Keratinocyte (primary cell): ENCODE data around the gene FSTL1. TPM values are rescaled to one million over a fixed set of nuclear protein-coding genes. Genes with fewer than 3 reads are reported as not detected.

ENCODE experiments used
- DNase-seq: peaks from one replicate; pipeline ENCODE4 v3.0.0-alpha.2; 2011; ENCODE audit warnings: low read depth, missing footprints, low spot score
- FAIRE-seq: peaks from 2 replicates; lab custom pipeline; 2011; peaks lifted over from hg19 to GRCh38; lab: Jason Lieb, UNC
- H2AFZ ChIP-seq: 2 replicates; pipeline ENCODE4 v1.6.0; 2012; ENCODE audit warnings: low read length, control low read depth, inconsistent platforms; ENCODE audit not compliant: control insufficient read depth
- H3K27ac ChIP-seq: 2 replicates; pipeline ENCODE4 v1.5.1; 2011; ENCODE audit warnings: low read length; ENCODE audit not compliant: control insufficient read depth, insufficient read depth
- H3K27me3 ChIP-seq: 3 replicates; pipeline ENCODE4 v1.6.0; 2011; ENCODE audit warnings: low read length; ENCODE audit not compliant: control insufficient read depth, insufficient read depth; ENCODE audit errors: extremely low read depth
- H3K36me3 ChIP-seq, 2 experiments: 2 replicates in 1 of 2; 3 replicates in 1 of 2; pipeline ENCODE4 v1.5.1; 2011; ENCODE audit warnings: low read length in 2 of 2, mild to moderate bottlenecking in 1 of 2; ENCODE audit not compliant: control insufficient read depth in 2 of 2, insufficient read depth in 2 of 2; ENCODE audit errors: extremely low read depth in 1 of 2
- H3K4me1 ChIP-seq: 3 replicates; pipeline ENCODE4 v1.5.1; 2011; ENCODE audit warnings: low read length; ENCODE audit not compliant: control insufficient read depth, insufficient read depth; ENCODE audit errors: extremely low read depth
- H3K4me2 ChIP-seq: 3 replicates; pipeline ENCODE4 v1.6.0; 2011; ENCODE audit warnings: low read depth, low read length; ENCODE audit not compliant: control insufficient read depth, insufficient read depth; ENCODE audit errors: extremely low read depth
- H3K4me3 ChIP-seq, 3 experiments: fragments of 200-600 bp in 1 of 3; sonication (generic) in 1 of 3; 2 replicates in 2 of 3; 3 replicates in 1 of 3; pipeline ENCODE4 v1.5.1; 2011 to 2016; ENCODE audit warnings: low read length in 3 of 3, mild to moderate bottlenecking in 3 of 3, control low read depth in 2 of 3, inconsistent platforms in 1 of 3, low read depth in 1 of 3, mixed read lengths in 1 of 3, mixed run types in 1 of 3, moderate library complexity in 1 of 3; ENCODE audit not compliant: control insufficient read depth in 2 of 3, insufficient read depth in 2 of 3; ENCODE audit errors: extremely low read depth in 1 of 3
- H3K79me2 ChIP-seq: 2 replicates; pipeline ENCODE4 v1.6.0; 2012; ENCODE audit warnings: low read length; ENCODE audit not compliant: control insufficient read depth, insufficient read depth
- H3K9ac ChIP-seq: 3 replicates; pipeline ENCODE4 v1.6.0; 2011; ENCODE audit warnings: low read length; ENCODE audit not compliant: control insufficient read depth, insufficient read depth; ENCODE audit errors: extremely low read depth
- H3K9me1 ChIP-seq: 3 replicates; pipeline ENCODE4 v1.6.0; 2011; ENCODE audit warnings: low read length; ENCODE audit not compliant: control insufficient read depth, insufficient read depth; ENCODE audit errors: extremely low read depth
- H3K9me3 ChIP-seq: 2 replicates; pipeline ENCODE4 v1.5.1; 2012; ENCODE audit warnings: low read depth, low read length; ENCODE audit not compliant: control insufficient read depth
- H4K20me1 ChIP-seq: 3 replicates; pipeline ENCODE4 v1.6.0; 2011; ENCODE audit warnings: low read length; ENCODE audit not compliant: control insufficient read depth, insufficient read depth; ENCODE audit errors: extremely low read depth
- CTCF ChIP-seq, 3 experiments: IDR thresholded peaks in 1 of 3; conservative IDR thresholded peaks in 1 of 3; optimal IDR thresholded peaks in 1 of 3; 2 replicates in 2 of 3; 3 replicates in 1 of 3; pipeline versions ENCODE3 to v1.5.1; 2011; ENCODE audit warnings: low read length in 3 of 3, mild to moderate bottlenecking in 3 of 3, moderate library complexity in 2 of 3, control low read depth in 1 of 3, inconsistent platforms in 1 of 3; ENCODE audit not compliant: insufficient read depth in 2 of 3; ENCODE audit errors: extremely low read depth in 1 of 3
- EZH2 ChIP-seq: IDR thresholded peaks from one replicate; pipeline ENCODE4 v1.6.1; 2012; ENCODE audit warnings: inconsistent platforms, mild to moderate bottlenecking, low read length, moderate library complexity
- dilution Hi-C: fragments of 300-500 bp; cut with MboI; formaldehyde crosslinking; loops from one replicate; pipeline ENCODE4 v1.7.0; 2020; ENCODE audit warnings: low sequenced_read_pairs; ENCODE audit not compliant: extremely low pct_ligation_motif_present
- polyA plus RNA-seq, 5 experiments: library from polyadenylated mRNA; depleted of rRNA in 3 of 5; stranded (reverse) in 3 of 5; stranded (forward) in 1 of 5; unstranded in 1 of 5; fragments of >200 nt; gene quantifications; 1 replicate in 1 of 5; 2 replicates in 3 of 5; 3 replicates in 1 of 5; pipeline versions ENCODE4 v1.2.1 to v1.2.3, GENCODE V29; 2011 to 2012; ENCODE audit warnings: missing spikeins in 2 of 5, low read depth in 1 of 5, low replicate concordance in 1 of 5

Gene FSTL1
- polyA plus RNA-seq, 1 donor (not counting 4 experiments of a cell fraction or from before 2014, with no cell fraction given) = 59.0 TPM

DNA sequence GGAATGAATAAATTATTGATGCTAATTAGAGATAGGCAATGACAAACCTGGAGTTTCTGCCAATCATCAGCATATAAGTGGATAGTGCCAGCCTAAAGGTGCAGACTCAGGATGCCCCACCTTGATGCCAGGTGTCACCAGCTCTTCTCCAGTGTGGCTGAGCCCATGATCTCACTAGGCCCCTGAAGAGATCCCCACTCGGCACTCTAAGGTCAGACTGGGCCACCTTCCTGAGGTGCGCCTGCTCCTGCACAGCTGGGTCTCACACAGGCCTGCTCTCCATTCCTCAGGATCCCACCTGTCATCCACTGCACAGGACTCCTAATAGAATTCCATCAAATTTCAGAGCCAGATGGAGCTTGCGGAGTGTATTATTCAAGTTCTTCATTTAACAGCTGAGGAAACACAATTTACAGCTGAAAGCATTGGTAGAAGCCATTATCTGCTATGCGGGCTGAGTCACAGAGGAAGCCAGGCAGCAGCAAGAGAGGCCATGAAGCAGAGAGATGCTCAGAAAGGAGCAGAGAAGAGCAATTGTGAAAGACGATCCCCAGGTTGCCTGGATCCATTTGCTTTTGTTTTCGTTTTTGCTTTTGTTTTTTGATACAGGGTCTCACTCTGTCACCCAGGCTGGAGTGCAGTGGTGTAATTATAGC, 25.1 kb upstream of the FSTL1 start:
- Histone ChIP-seq H3K79me2 (no peaks in the 10 kb centered on the region), H3K9ac (no peak overlapping the region), H3K4me3 (no peak overlapping the region), H3K27me3 (no peaks in the 10 kb centered on the region), H3K27ac (no peak overlapping the region), H4K20me1 (no peaks in the 10 kb centered on the region), H2AFZ (no peak overlapping the region), H3K4me2 (no peak overlapping the region), H3K9me3 (no peaks in the 10 kb centered on the region), H3K4me1 (peaks cover 12% of the 10 kb centered on the region), H3K9me1 (no peaks in the 10 kb centered on the region), H3K36me3 (no peaks in the 10 kb centered on the region)
- TF ChIP-seq CTCF (optimal IDR thresholded peaks at IDR 0.05 in 1 of 3, IDR thresholded peaks at IDR 0.05 in 1 of 3, conservative IDR thresholded peaks at IDR 0.05 in 1 of 3; ENCODE audit: extremely low read depth in 1 of 3, insufficient read depth in 2 of 3, low read length in 3 of 3) (no peak), EZH2 (no peak)
- FAIRE-seq = no peak
- no peak for DNase-seq
- dilution Hi-C loops = no loop called here

DNA sequence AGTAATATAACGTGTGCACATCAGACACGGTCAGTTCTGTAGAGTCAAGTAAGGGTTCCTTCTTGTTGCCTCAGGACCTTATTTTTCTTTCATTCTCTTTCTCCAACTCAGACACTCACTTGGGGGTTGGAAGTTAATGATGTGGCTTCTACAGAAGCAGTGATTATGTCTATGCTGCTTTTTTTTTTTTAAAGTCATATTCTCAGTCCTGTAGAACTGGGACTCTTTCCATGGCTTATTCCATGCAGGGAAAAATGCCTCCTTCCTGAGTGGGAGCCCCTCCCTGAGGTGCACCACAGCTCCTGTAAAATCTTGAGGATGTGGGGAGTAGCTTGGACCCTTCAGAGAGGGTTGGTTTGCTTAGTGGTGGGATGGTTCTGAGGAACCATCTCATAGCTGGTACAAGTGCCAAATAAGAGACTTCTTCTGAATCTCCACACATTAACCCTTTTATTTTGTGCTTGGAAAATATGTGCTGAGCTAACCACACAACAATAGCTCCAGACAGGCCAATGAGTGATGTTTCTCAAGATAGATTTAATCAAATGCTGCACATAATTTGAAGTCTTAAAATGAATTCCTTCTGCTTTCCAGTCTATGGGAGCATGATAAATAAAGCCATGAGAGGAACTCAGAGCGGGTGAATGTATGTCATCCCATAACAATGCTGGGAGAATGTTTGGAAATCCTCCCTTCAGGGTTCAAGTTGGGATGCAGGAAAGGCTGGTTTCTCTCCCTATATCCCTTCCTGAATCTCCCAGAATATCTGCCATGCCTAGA, 23.3 kb upstream of the FSTL1 start:
- H4K20me1 ChIP-seq = no peaks in the 10 kb centered on the region
- H3K27ac ChIP-seq = no peak overlapping the region
- dilution Hi-C loops = no loop called here
- no peaks in the 10 kb centered on the region for H3K36me3 ChIP-seq
- H3K4me1 ChIP-seq = peaks cover 29% of the 10 kb centered on the region
- TF ChIP-seq CTCF (optimal IDR thresholded peaks at IDR 0.05 in 1 of 3, IDR thresholded peaks at IDR 0.05 in 1 of 3, conservative IDR thresholded peaks at IDR 0.05 in 1 of 3; ENCODE audit: extremely low read depth in 1 of 3, insufficient read depth in 2 of 3, low read length in 3 of 3) = no peak
- TF ChIP-seq EZH2 = no peak
- no peaks in the 10 kb centered on the region for H3K27me3 ChIP-seq
- DNase-seq = no peak
- H3K79me2 ChIP-seq = no peaks in the 10 kb centered on the region
- no peak overlapping the region for H3K4me3 ChIP-seq
- no peak for FAIRE-seq
- H3K9me1 ChIP-seq = no peaks in the 10 kb centered on the region
- H3K4me2 ChIP-seq = no peak overlapping the region
- H3K9ac ChIP-seq = no peak overlapping the region
- no peak overlapping the region for H2AFZ ChIP-seq
- H3K9me3 ChIP-seq = no peaks in the 10 kb centered on the region
